Thyroid gland (tissue), 4 donors: ENCODE results near the gene SLITRK1. TPM values are rescaled to one million over a fixed set of nuclear protein-coding genes. Genes with fewer than 3 reads are reported as not detected.

Experiments used
- DNase-seq, 2 donors: peaks; one replicate each; pipeline ENCODE4 v3.0.0-alpha.2; 2019
- H3K27ac ChIP-seq, 3 donors: fragments of 200-600 bp; sonication (generic); 1 replicate in 2 of 3; 2 replicates in 1 of 3; pipeline ENCODE4 v1.5.1; 2016 to 2019; ENCODE audit warnings: mild to moderate bottlenecking in 1 of 3, moderate library complexity in 1 of 3
- H3K27me3 ChIP-seq: fragments of 200-600 bp; sonication (generic); one replicate; pipeline ENCODE4 v1.5.1; 2019
- H3K36me3 ChIP-seq, 2 donors: fragments of 200-600 bp; sonication (generic); one replicate each; pipeline ENCODE4 v1.5.1; 2016 to 2019
- H3K4me1 ChIP-seq, 2 donors: fragments of 200-600 bp; sonication (generic); one replicate each; pipeline ENCODE4 v1.5.1; 2017 to 2019
- H3K4me3 ChIP-seq, 3 donors: fragments of 200-600 bp; sonication (generic); replicated peaks in 1 of 3; 1 replicate in 2 of 3; 2 replicates in 1 of 3; pipeline ENCODE4 v1.5.1; 2016; ENCODE audit warnings: mild to moderate bottlenecking in 1 of 3
- H3K9me3 ChIP-seq: fragments of 200-600 bp; sonication (generic); one replicate; pipeline ENCODE4 v1.5.1; 2017
- POLR2A ChIP-seq, 2 donors: fragments of 450-650 bp; IDR thresholded peaks; one replicate each; pipeline ENCODE4 v1.6.1; 2017; ENCODE audit warnings: antibody characterized with exemption in 2 of 2, mild to moderate bottlenecking in 2 of 2, moderate library complexity in 1 of 2
- WGBS, 2 donors: methylation state at CpG; one replicate each; pipeline ENCODE4 v1.1.5; 2017; 5-methylcytosine and 5-hydroxymethylcytosine counted together
- intact Hi-C: fragments of 100-400 bp; cut with DNase I; formaldehyde crosslinking; loops from one replicate; pipeline ENCODE4 v1.15.1; 2023
- total RNA-seq, 4 donors: library from RNA; depleted of rRNA; stranded (reverse); fragments of >200 nt; gene quantifications; one replicate each; pipeline ENCODE4 v1.2.3, GENCODE V29; 2016
- TF ChIP-seq, protein P1 (sequence below), 6 experiments: fragments of 200-600 bp in 3 of 6; fragments of 450-650 bp in 3 of 6; sonication (generic) in 3 of 6; IDR thresholded peaks; one replicate each; pipeline ENCODE4 v1.5.1; 2016 to 2019; ENCODE audit warnings: antibody characterized with exemption in 6 of 6, mild to moderate bottlenecking in 2 of 6, inconsistent platforms in 1 of 6, moderate library complexity in 1 of 6

Gene SLITRK1
- total RNA-seq, 4 donors from 2014 or later, result not detected

DNA sequence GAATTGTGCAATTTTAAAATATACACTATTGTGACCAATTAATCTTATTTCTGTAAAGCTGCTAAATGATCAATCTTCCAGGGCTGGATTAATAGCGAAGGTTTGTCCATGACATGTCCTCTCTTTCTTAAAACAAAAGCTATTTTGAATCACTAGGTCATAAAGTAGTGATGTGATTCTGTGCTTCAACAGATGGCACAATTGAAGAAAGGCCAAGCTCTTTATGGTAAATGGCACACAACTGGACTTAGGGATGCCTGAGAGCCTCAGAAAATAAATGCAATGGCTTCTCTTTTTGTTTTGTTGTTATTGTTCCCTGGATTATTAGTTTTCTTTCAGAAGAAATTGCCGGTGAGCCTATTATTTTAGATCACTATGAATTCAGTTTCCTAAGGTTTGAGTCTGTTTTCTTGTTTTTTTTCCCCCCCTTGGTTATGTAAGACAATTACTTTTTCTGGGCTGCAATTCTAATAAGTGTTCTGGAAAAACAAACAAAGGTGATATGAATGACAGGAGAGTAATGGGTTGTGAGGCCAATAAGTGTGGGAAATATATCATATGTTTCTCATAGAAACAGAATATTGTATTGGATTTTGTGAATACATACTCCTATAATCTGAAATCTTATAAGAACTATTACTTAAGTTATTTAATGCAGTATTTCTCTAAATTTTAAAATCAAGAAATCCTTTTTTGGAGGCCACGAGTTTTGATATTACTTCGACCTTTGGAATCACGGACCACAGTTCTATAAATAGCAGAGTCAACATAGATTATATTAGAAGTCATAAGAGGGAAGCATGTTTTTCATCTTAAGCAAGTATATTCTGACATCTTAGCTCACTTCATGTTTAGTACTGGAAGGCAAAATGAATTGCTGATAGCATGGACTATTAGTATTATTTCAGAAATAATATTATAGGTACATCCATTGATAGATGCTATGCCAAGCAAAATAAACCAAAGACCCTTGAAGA, 16.8 kb downstream of the SLITRK1 start:
- 77 to 83% methylated on average over 5 of the region's 5 CpGs for WGBS, 2 donors

DNA sequence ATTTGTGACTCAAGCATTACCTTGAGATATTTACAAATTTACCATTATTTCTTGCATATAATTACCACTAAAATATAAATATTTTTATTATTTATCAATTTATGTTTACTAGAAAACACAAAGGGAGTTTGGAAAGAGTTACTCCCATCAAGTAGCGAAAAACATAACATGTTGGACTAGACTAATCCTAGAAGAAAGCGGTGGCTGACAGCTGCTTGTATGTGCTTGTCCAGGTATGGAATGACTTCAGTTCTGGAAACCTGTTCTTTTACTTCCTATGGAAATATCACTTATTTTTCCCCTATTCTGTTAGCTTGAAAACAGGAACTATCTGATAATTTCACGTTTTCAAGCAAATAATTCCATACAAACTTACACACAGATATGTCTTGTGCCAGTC, 28.5 kb downstream of the SLITRK1 start:
- 76 to 81% methylated on average over 3 of the region's 3 CpGs for WGBS, 2 donors
- no peaks in the 10 kb centered on the region for H3K36me3 ChIP-seq
- H3K4me1 ChIP-seq, result no peaks in the 10 kb centered on the region
- intact Hi-C loops, result no loop called here
- H3K9me3 ChIP-seq, result no peaks in the 10 kb centered on the region
- TF ChIP-seq, protein P1, sequence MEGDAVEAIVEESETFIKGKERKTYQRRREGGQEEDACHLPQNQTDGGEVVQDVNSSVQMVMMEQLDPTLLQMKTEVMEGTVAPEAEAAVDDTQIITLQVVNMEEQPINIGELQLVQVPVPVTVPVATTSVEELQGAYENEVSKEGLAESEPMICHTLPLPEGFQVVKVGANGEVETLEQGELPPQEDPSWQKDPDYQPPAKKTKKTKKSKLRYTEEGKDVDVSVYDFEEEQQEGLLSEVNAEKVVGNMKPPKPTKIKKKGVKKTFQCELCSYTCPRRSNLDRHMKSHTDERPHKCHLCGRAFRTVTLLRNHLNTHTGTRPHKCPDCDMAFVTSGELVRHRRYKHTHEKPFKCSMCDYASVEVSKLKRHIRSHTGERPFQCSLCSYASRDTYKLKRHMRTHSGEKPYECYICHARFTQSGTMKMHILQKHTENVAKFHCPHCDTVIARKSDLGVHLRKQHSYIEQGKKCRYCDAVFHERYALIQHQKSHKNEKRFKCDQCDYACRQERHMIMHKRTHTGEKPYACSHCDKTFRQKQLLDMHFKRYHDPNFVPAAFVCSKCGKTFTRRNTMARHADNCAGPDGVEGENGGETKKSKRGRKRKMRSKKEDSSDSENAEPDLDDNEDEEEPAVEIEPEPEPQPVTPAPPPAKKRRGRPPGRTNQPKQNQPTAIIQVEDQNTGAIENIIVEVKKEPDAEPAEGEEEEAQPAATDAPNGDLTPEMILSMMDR (IDR thresholded peaks at IDR 0.05), result no peak
- TF ChIP-seq POLR2A (IDR thresholded peaks at IDR 0.05), result no peak
- no peaks in the 10 kb centered on the region for H3K27me3 ChIP-seq
- no peak for DNase-seq
- H3K27ac ChIP-seq, result no peak overlapping the region
- no peak overlapping the region for H3K4me3 ChIP-seq

More for the DNA sequence above, 16.8 kb downstream of the SLITRK1 start:
- Histone ChIP-seq H3K27me3 (no peaks in the 10 kb centered on the region), H3K4me3 (no peak overlapping the region), H3K36me3 (no peaks in the 10 kb centered on the region), H3K4me1 (no peaks in the 10 kb centered on the region), H3K27ac (no peak overlapping the region), H3K9me3 (no peaks in the 10 kb centered on the region)
- no peak for TF ChIP-seq POLR2A (IDR thresholded peaks at IDR 0.05)
- TF ChIP-seq, protein P1 (IDR thresholded peaks at IDR 0.05), result no peak
- DNase-seq, result no peak
- intact Hi-C loops, result no loop called here

DNA sequence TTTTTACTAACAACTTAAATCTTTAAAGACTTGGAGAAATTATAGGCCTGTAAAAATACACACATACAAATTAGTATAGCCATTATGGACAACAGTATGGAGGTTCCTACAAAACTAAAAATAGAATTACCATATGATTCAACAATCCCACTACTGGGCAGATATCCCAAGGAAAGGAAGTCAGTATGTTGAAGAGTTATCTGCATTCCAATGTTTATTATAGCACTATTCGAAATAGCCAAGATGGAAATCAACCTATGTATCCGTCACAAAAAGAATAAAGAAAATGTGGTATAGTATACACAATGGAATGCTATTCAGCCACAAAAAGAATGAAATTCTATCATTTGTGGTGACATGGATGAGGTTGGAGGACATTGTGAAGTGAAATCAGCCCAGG, 37.2 kb downstream of the SLITRK1 start:
- H3K36me3 ChIP-seq, result no peaks in the 10 kb centered on the region
- intact Hi-C loops, result no loop called here
- H3K27me3 ChIP-seq, result no peaks in the 10 kb centered on the region
- H3K27ac ChIP-seq, result no peak overlapping the region
- H3K4me3 ChIP-seq, result no peak overlapping the region
- 89 to 92% methylated on average over 2 of the region's 2 CpGs for WGBS, 2 donors
- no peak for TF ChIP-seq POLR2A (IDR thresholded peaks at IDR 0.05)
- TF ChIP-seq, protein P1 (IDR thresholded peaks at IDR 0.05), result no peak
- no peaks in the 10 kb centered on the region for H3K4me1 ChIP-seq
- no peak for DNase-seq
- no peaks in the 10 kb centered on the region for H3K9me3 ChIP-seq

DNA sequence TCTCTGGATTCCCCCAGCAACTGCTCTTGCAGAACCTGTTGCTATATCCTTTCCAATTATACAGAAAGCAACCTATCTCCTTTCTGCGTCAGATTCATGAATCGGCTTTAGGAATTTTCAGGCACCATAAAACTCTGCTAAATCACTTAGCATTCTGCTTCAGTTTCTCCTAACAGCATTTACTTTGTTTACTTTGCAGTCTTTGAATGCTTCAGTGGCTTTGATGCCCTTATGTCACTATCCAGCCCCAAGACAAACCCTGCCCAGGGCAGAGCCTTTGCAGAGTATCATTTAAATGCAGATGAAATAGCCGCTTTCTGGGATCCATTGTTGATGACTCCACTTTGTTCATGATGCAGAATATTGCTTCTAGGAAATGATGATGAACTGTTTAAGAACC, 43.1 kb downstream of the SLITRK1 start:
- 49 to 57% methylated on average over 3 of the region's 3 CpGs for WGBS, 2 donors
- H3K9me3 ChIP-seq, result no peaks in the 10 kb centered on the region
- H3K4me3 ChIP-seq, result no peak overlapping the region
- no peak overlapping the region for H3K27ac ChIP-seq
- intact Hi-C loops, result no loop called here
- TF ChIP-seq POLR2A (IDR thresholded peaks at IDR 0.05), result no peak
- TF ChIP-seq, protein P1 (IDR thresholded peaks at IDR 0.05), result no peak
- no peaks in the 10 kb centered on the region for H3K4me1 ChIP-seq
- no peaks in the 10 kb centered on the region for H3K36me3 ChIP-seq
- DNase-seq, result no peak
- H3K27me3 ChIP-seq, result no peaks in the 10 kb centered on the region

DNA sequence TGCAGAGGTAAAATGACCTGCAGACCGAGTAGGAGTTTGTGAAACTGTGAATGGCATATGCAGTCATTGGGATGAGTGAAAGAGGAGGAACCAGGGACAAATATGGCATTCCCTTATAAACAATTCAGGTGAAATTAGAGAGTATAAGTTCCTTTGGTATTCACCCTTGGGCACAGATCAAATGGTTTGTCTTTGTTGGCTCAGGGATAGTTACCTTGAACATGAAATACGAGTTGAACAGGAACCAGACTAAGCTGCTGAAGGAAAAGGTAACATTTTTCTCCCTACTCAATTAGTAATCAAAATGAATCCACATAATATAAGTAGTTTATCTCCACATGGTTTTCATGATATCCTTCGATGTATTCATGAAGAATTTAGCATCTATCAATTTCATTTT, 50.5 kb downstream of the SLITRK1 start:
- 65 to 75% methylated on average over 3 of the region's 3 CpGs for WGBS, 2 donors
- no peaks in the 10 kb centered on the region for H3K4me1 ChIP-seq
- H3K9me3 ChIP-seq, result no peaks in the 10 kb centered on the region
- H3K4me3 ChIP-seq, result no peak overlapping the region
- H3K27ac ChIP-seq, result no peak overlapping the region
- intact Hi-C loops, result no loop called here
- TF ChIP-seq POLR2A (IDR thresholded peaks at IDR 0.05), result no peak
- TF ChIP-seq, protein P1 (IDR thresholded peaks at IDR 0.05), result no peak
- no peaks in the 10 kb centered on the region for H3K27me3 ChIP-seq
- no peak for DNase-seq
- no peaks in the 10 kb centered on the region for H3K36me3 ChIP-seq
